Measurements from ENCODE around the gene HTRA1.

Gene HTRA1

DNA sequence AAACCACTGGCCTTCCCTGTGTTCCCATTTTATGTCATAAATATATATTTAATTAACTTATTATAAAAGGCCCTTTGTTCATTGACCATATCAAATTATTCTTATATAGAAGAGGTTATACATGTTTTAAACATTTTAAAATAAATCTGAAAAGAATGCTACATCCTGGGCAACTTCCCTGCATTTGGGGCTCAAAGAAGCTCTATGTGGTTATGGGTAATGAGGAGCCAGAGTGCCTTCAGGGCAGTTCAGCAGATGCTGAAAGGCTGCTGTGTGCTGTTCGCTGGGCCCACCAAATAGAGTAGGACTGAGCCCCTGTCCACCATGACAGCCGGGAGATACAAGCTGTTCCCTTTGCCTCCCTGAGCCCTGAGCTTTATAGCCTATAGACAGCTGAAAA lies 35.9 kb downstream of the HTRA1 start:
- DNase-seq = no peak

DNA sequence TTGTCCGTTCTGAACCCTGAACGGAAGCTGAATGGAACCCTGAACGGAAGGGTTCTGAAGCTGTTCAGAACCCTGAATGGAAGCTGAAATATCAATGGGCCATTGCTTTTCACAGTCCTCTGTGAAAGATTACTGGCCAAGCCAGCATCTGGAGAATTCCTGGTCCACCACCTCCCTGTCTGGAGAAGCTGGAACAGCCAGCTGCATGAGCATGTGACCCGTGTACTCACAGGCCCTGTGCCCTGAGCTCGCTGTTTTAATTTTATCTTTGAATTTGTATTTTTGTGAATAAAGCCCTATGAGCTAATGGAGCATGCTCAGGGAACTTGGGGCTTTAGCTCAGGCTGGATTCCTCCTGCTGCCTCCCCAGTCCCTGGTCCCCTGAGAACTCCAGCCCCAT lies 37.2 kb downstream of the HTRA1 start:
- DNase-seq = no peak

DNA sequence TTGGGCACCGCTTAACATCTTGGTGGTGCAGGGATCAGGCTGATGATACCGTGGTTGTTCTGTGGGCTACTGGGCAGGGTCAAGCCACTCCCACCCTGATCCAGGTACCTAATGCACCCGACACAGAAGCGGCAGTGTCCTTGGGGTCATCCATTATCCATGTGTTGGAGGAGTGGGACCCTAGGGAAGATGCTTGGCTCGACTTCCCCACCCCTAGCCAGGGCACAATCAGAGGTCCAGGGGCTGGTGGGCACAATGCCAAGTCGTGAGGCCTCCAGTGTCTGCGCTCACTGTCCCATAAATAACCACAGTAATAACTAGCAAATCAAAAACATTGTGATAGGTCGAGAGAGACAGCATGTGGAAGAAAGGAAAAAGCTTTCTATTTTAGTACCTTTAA lies 37.7 kb downstream of the HTRA1 start:
- DNase-seq = no peak

DNA sequence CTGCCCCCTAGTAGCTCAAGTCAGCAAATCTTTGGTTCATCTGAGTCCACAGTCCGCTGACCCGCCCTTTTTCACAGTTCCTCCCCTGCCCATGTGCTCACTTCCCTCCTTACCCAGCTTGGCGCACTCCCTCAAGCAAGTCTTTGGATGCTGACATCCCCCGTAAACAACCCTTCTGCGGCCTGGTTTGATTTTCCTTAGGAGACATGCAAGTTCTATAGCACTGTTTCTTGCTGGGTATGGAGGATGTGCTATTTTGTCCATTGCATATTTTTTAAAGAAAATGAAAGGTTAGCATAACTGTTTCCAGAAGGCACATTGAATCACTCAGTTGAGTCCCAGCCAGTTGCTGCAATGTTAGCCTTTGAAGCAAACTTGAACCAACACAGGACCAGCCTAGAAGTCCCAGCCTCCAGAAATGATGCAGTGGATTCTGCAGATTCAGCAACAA lies 38.2 kb downstream of the HTRA1 start:
- no peak for DNase-seq

DNA sequence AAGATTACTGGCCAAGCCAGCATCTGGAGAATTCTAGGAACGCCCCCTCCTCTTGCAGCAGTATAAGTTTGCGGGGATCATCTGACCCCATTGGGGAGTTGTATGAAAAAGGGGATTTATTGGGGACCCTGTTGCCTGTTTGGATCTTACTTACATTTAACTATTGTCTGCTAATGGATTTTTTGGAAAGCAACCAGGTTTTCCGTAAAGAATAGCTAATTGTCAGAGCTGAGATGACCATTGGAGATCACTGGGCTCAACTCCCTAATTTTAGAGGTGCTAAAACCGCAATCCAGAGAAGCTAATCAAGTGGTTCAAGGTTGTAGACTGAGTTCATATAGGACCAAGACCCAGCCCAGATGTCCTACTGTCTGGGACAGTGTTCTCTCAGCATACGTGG lies 38.8 kb downstream of the HTRA1 start:
- DNase-seq = no peak

DNA sequence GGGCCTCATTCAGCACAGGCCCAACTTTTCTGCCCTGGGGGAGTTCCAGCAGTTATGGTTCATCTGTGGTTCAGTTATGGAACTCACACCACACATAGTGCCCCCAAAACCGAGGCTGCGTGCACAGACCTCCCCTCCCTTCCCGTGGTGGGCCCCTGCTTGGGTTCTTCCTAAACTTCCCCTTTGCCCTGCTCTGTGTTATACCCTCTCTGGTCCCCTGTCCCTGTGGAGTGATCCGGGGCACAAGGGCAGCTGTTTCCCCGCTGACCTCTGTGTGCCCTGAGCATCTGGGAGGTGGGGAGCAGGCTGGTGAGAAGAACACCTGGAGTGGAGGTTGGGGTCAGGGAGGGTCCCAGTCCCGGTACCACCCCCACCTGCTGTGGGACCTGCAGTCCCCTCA lies 39.4 kb downstream of the HTRA1 start:
- DNase-seq = no peak

DNA sequence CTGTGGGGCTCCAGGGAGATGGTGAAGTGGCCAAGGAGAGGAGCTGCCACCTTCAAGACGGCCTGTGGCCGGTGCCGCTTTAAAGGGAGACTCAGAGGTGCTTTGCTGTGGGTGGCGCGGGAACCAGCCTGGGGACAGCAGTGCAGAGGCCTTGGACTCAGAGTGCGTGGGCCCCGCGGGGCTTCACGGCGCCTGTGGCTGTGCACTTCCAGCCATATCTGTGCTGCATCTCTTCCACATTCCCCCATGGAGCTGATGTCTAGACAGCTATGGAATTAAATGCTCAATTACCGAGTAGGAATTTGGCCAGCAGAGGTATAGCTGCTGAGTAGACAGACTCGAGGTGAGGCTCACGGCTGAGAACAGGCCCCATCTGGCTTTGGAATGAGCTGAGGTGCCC lies 41.7 kb downstream of the HTRA1 start:
- no peak for DNase-seq

DNA sequence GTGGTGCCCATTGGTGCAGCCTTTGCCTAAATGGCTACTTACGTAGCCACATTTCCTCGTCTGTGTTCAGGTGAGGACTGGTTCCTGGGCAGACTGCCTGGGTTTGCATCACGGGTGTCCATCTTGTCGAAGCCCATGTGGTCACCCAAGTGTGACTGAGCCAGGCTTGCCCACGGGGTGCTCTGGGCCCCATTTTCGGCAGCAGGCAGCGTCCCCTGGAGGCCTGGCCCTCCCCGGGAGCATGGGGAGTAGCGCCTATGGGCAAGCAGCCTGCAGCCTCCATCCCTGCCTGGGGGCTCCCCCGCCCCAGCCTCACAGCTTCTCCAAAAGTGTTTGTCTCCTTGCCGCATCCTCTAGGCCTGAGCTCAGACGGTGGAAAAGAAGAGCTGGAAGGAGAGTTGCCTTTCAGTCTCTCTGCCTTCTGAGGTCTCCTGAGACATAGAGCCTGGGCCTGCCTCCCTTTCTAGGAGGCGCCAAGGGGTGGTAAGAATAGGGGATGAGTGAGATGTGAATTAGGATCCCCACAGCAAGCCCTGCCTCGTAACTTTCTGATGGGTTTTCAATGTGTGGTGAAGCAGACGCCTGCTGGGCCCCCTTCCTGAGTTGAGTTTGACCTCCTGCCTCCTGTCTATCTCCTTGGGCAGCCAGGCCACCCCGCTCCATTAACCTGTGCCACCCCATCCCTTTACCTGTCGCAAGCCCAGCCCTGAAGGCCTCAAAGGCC lies 42.7 kb downstream of the HTRA1 start:
- DNase-seq = no peak

DNA sequence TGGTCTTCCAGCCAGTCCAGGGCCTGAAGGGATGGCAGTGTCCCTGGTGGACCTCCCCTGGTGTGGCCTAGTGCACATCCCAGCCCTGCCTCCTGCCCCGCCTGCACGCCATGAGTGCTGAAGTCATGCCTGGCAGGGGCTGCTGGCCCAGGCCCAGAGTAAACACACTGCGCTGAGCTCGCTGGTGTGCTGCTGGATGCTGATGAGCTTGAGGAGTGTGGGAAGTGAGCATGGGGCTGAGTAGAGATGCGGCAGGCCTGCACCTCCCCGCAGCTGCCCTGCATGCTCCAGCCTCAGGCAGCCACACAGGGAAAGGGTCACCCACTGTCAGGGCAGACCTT lies 43.2 kb downstream of the HTRA1 start:
- DNase-seq = no peak

DNA sequence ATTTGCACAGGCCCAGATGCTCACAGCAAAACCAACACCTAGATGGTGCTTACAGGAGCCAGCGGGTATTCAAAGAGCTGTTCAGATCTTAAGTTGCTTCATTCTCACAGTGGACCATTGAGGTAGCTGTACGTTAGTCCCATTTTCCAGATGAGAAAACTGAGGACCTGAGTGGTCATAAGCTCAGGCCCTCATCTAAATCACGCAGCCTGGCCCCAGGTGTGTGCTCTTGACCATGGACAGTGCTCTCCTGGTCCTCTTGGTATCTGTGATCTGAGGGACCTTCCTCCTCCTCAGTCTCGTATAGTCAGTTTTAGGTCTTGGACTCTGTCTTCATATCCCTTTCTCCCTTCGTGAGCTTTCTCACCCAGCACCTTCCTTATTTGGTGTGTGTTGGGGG lies 43.7 kb downstream of the HTRA1 start:
- DNase-seq = no peak

DNA sequence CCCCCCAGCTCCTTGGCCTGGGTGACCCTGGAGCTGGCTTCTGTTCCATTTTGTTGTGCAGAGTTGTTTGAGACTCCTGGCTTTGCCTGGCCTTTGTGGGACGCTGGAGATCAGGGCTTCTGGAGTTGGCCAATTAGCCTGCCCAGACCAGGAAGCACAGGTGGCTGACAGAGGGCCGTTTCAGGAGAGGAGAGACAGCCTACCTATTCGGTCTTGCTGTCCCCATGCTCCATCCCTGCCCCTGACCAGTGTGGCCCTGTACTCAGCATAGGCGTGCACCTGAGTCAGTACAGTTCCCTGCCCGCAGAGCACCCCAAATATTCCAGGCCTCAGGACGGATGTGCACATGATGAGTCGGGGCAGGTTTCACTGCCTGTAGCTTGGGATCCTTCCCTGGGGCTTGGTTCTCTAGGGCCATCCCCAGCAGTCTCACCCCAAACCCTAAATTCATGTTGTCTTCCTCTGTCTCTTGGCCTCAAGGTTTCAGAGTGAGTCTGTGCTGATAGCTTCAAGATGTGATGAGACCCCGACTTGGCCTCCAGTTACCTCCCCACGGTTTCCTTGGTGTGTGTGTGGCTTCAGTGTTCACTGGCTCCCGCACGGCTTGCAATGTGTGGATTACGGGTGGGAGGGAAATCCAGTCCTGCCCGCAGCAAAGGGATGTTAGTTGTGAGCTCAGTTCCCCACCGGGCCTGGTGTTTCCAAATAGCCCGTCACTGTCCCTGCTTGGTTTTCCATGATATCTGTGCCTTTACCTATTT lies 44.7 kb downstream of the HTRA1 start:
- no peak for DNase-seq

DNA sequence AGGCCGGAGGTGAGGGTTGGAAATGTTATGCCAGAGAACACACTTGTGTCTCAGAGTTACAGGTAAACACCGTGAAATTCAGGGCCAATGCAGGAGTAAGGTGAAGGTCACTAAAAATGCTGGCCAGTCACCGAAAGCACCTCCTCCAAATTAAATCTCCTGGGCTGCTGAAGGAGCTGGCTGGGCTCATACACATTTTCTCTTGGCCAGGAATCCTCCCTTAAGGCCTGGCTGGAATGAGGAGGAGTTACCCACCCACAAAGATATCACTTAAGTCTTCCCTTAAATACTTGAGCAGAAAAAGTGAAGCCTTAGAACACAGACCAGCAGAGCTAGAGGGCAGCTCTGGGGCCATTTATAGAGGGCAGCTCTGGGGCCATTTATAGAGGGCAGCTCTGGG lies 46.3 kb downstream of the HTRA1 start:
- no peak for DNase-seq

DNA sequence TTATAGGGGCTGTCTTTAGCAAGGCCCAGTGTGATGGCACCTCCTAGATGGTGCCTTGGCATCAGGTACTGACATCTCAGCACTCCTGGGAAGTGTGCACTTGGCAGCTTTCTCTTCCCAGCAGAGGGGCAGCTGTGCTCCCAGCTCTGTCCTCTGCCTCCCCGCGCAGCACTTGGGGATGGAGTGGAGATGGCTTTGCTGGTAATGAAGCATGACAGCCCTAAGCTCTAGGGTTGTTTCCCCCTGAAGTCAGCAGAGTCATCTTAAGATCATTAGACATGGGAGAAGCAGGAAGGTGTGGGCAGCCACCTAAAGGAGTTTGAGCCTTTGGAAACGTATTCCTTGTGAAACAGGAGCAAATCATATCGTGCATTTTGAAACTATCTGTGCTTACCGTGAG lies 46.7 kb downstream of the HTRA1 start:
- DNase-seq = no peak

DNA sequence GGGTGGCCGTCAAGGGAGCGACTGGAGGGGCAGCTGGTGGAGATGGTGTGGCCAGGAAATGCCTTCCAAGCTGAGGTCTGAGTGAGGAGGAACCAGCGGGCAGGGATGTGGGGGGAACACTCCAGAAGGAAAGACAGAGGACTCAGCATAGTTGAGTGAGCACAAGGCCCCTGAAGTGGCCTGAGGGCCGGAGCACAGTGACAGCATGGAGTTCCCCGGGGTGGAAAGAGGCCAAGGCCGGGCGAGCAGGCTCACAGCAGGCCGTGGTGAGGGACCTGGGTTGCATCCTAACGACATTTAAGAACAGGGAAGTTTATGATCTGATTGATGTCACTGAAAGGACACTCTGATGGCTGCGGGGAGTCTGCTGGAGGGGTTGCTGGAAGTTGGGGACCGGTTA lies 48.0 kb downstream of the HTRA1 start:
- no peak for DNase-seq

DNA sequence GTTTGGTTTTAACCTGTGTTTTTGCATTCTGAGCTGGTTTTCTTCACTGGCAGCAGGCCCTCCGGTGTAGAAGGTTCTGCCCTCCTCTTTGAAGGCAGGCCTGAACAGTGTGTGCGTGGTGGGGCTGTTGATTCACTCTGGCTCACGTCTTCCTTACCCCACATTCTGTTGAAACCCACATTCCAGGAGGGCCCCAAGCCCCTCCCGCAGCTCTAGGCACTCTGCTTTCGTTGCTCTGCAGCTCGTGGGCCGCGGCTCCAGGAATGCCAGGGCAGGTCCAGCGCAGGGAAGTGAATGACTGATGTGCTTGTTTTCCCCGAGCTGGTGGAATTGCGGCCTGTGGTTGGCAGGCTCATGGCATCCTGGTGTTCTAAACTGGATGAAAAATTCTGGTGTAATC lies 49.0 kb downstream of the HTRA1 start:
- DNase-seq = no peak

DNA sequence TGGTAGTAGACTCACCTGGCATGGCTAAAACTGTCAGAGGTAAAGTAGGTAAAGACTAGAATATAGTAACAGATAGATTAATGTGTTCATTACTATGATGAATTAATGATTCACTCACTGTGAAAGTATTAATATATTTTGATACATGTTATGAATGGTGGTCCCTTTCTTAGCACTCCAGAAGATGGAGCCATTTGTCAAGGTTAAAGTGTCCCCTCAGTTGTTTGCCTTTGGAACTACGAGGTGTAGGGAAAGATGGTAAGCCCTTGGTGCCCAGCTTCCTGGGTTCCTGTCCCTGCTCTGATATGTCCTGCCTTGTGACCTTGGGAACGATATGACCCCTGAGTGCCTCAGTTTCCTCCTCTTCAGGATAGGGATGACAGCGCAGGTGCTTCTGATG lies 49.4 kb downstream of the HTRA1 start:
- DNase-seq = no peak

DNA sequence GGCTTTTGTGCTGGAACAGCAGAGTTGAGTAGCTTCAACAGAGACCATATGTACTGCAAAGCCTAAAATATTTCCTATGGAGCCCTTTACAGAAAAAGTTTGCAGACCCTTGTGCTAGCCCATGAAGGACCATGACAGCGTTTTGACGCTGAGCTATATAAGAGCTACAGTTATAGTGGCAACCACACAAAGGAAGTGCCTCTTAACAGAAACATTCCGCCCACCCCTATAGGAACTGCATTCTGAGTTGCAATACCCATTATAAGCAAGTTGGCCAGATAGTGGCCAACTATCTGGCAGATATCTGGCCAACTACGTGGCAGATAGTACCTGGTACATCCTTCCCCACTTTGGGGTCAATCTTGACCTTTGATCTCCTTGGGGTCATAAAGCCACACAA lies 51.7 kb downstream of the HTRA1 start:
- DNase-seq = no peak

DNA sequence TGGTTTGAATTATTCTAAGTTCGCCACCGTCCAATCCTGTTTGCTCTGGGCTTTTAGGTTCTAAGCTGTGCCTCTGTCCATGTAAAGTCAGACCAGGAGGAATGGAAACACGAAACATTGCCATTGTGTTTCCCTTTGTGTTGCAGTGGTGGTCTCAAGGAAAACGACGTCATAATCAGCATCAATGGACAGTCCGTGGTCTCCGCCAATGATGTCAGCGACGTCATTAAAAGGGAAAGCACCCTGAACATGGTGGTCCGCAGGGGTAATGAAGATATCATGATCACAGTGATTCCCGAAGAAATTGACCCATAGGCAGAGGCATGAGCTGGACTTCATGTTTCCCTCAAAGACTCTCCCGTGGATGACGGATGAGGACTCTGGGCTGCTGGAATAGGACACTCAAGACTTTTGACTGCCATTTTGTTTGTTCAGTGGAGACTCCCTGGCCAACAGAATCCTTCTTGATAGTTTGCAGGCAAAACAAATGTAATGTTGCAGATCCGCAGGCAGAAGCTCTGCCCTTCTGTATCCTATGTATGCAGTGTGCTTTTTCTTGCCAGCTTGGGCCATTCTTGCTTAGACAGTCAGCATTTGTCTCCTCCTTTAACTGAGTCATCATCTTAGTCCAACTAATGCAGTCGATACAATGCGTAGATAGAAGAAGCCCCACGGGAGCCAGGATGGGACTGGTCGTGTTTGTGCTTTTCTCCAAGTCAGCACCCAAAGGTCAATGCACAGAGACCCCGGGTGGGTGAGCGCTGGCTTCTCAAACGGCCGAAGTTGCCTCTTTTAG lies 52.9 kb downstream of the HTRA1 start:
- DNase-seq = no peak

DNA sequence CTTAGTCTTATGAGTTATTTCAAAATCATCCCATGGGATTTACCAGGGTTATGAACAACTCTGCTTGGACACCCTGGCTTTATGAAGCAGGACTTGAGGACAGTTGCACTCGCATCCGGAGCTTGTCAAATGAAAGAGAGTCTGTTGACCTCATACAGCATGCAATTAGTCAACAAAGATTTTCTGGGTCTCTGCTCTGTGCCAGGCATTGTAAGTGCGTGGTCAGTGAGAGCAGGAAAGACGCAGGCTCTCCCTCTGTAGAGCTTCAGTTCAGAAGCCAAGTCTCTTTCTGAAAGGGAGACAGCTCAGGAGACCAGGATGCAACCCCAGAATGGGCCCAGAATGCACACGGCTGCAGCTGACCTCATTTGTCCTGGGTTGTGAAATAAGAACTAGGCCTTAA lies 53.7 kb downstream of the HTRA1 start:
- no peak for DNase-seq

DNA sequence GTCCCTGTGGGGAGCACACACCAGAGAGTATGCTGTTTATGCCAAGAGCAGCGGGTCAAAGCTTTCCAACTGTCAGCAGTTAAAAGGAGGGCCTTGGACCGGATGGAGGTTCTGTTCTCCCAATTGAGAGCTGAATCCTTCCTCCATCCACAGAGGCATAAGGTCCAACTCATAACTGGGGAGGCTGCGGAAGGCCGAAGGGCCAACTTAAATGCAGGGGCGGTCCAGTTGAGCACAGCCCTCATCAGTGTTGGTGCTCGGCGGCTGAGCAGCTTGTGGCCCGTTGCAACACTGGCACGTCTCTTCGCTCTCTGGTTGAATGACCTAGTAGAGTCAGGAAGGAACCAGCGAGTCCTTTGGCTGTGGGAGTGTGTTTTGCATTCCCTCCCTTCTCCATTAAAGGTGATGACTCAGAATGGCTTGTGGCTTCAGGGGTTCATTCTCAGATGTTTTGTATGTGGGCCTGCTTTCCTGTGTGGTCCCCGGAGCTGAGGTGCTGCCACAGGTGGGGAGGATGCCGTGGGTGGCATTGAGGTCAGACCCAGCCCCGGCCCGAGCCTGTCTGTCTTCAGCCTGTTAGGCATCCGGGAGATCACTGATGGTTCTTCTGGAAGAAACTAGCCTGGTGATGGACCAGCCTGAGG lies 54.4 kb downstream of the HTRA1 start:
- DNase-seq = peak; percentile 66 to 75

DNA sequence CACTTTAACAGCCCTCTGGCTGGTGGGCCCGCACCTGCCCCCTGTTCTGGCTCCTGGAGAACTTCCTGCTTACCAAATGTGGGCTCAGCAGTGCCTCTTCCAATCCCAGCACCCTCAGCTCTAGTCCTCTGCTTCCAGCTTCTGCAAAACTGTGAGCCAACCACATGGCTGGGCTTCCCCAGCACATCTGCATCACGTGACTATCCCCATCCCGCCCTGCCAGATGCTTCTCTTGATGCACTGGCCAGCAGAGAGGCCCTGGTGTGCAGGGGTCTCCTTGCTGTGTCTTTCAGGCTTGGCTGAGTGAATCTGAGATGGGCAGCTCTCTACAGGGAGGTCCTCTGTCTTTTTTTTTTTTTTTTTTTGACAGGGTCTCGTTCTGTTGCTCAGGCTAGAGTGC lies 55.4 kb downstream of the HTRA1 start:
- DNase-seq = no peak

DNA sequence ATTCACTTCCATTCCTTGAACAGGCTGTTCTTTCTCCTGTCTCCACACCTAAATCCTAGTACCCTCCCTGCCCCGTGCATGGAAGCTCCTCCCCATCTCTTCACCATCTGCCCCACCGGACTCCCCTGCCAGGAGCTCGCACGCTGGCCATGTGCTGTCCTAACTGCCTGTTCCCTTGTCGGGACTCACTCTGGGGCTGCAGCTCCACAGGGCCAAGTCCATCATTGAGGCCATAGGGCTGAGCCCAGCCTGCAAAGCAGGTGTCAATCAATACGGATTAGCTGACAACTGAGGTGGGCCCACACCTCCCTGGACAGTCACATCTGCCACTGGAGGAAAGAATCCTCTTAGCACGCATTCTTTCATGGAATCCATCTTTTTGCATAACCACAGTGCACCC lies 57.8 kb downstream of the HTRA1 start:
- DNase-seq = no peak

DNA sequence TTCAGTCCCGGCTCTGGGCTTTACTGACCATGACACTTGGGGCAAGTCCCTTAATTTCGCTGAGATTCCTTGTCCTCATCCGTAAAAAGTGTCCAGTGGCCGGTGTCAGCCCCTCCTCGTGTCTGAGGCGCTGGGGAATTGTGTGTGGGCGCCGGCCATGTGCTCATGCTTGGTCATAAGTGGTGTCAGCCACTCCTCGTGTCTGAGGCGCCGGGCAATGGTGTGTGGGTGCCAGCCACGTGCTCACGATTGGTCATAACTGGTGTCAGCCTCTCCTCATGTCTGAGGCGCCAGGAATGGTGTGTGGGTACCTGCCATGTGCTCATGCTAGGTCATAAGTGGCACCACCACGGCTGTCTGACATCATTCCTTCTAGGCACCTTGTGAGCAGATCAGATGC lies 58.5 kb downstream of the HTRA1 start:
- DNase-seq = no peak

DNA sequence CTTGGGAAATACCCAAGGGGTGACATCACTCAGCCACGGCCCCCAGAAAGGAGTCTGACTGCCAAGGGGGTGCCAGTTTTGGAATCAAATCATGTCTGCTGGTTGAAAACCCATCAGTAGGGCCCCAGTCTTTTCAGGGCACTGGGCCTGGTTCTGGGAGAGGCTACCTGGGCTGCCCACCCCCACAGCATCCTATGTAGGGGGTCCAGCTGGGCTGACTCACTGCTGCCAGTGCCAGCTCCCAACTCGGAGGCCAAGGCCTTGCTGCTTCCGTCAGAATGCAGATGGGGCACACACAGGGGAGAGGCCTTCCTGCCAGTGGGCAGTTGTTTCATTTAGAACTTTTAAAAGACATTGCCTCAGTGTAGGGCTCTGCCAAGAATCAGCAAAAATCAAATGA lies 59.7 kb downstream of the HTRA1 start:
- no peak for DNase-seq
